ES-I3 (cell line): Measurements from ENCODE around the gene DAAM1.

Source experiments
- H3K36me3 ChIP-seq: 2 replicates; pipeline ENCODE4 v1.6.1; 2013; ENCODE audit warnings: mild to moderate bottlenecking, low read length, control low read depth, moderate library complexity; ENCODE audit not compliant: insufficient read depth
- H3K4me1 ChIP-seq: 2 replicates; pipeline ENCODE4 v1.6.1; 2013; ENCODE audit warnings: mild to moderate bottlenecking, control low read depth, low read length; ENCODE audit not compliant: insufficient read depth
- H3K9ac ChIP-seq: 2 replicates; pipeline ENCODE4 v1.6.1; 2013; ENCODE audit warnings: low read depth, mild to moderate bottlenecking, low read length, moderate library complexity
- H3K9me3 ChIP-seq: 2 replicates; pipeline ENCODE4 v1.6.1; 2013; ENCODE audit warnings: mild to moderate bottlenecking, low read length, moderate library complexity; ENCODE audit not compliant: control insufficient read depth, insufficient read depth

DAAM1 gene

DNA sequence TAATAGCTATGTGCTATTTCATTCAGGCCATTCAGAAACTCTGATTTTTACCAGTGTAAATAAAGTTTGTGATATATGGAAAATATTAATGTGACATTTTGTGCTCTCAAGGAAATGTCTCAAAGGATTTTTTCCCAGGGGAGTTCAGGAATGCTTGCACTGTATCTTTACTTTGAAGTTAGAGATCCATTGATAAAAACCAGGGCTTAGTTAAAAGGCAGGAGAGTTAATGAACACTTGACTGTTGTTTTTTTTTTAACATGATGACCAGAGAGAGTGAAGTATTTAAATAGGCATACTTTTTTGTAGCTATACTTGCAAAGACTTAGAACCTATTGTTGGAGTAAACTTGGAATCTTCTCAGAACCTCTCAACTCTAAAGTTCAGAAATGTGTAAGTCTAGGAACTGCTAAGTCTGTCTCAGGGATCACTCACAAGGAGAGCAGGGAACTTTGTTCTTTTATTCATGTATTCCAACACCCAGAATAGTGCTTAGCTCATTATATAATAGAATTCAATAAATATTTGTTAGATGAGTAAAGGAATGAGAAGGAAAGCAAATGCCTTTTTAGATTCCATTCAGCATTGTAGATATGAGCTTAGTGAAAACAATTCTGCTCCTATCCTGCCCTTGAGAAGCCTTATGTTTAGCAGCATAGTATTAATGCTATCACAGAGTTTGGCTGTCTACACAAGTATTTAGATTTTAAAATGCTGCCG lies 117.5 kb downstream of the DAAM1 start:
- no peak overlapping the region for H3K9ac ChIP-seq
- peaks cover 14% of the 10 kb centered on the region for H3K4me1 ChIP-seq
- no peaks in the 10 kb centered on the region for H3K36me3 ChIP-seq
- no peaks in the 10 kb centered on the region for H3K9me3 ChIP-seq

DNA sequence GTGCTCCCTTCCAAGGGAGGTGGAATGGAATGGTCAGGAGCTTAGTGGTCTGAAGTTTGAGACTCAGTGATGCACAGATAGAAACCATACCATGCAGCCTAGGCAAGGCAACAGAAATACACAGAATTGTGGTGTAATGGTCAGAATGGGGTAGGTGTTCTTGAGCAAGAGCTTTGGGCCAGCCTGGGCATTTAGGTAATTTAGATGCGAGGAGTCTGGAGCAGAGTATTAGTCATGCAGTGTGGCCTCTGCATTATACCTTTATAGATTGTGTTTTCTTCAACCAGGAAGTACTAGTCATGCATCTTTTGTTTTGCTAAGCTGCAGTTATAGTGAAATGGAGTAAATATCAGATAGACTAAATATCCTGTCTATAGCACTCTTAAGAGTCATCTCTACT lies 118.3 kb downstream of the DAAM1 start:
- Histone ChIP-seq H3K36me3 (no peaks in the 10 kb centered on the region), H3K9me3 (no peaks in the 10 kb centered on the region), H3K4me1 (peaks cover 14% of the 10 kb centered on the region), H3K9ac (no peak overlapping the region)

DNA sequence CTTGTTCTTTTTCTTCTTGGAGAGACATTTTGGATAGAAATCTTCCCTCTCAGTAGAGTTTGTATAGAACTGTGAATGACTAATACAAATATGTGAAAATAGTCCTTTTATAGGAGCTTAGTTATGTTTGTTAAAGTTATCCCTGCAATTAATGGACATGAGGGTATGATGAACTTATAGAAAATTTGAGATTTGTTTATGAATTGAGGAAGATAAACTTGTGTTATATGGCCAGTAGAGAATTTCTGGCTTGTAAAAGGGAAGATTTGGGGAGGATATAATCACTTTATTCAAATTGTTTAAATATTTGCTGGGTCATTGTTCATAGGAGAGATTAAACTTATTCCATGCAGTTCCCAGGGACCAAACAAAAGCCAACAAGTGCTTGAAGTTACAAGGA lies 119.6 kb downstream of the DAAM1 start:
- Histone ChIP-seq H3K4me1 (peaks cover 14% of the 10 kb centered on the region), H3K36me3 (no peaks in the 10 kb centered on the region), H3K9me3 (no peaks in the 10 kb centered on the region), H3K9ac (no peak overlapping the region)

DNA sequence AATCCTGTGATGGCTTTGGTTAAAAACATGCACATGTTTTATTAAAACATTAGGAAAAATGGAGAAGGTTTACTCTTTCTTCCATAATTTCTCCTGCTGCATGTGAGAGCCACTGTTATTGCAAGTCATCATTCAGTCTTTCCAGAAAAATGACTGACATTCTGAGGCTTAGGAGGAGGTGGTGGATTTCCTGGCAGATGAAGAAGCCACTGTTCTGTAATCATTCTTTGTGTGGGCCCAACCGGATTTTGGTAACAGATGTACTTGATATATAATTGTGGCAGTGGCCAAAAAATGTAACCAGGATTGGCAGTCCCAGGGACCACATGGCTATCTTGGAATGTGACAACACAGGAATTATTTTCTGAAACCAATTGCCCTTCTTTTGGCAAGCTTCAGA lies 120.2 kb downstream of the DAAM1 start:
- Histone ChIP-seq H3K9me3 (no peaks in the 10 kb centered on the region), H3K9ac (no peak overlapping the region), H3K4me1 (peaks cover 14% of the 10 kb centered on the region), H3K36me3 (no peaks in the 10 kb centered on the region)

DNA sequence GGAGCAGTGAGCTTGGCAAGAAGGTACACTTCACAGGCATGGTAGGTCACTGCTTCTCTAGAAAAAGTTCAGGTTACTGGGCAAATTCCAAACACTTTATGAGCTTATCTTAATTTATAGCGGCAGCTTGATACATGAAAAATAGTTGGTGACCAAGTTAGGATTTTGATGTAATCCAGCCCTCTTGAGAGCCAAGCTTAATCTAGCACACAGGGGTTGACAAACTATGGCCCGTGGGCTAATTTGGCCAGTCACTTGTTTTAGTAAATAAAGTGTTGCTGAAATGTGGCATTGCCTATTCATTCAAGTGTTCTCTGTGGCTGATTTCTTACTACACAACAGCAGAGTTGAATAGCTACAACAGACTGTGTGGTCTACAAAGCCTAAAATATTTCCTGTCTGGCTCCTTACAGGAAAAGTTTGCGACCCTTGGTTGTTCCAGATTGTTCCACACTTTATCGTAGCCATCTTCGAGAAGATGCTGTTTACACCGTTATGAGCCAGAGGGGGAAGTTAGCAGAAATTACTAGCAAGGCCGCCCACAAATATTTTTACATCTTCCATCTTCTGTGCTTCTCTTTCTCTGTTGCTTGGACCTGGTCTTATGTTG lies 120.9 kb downstream of the DAAM1 start:
- Histone ChIP-seq H3K4me1 (peaks cover 14% of the 10 kb centered on the region), H3K9me3 (no peaks in the 10 kb centered on the region), H3K9ac (no peak overlapping the region), H3K36me3 (no peaks in the 10 kb centered on the region)

DNA sequence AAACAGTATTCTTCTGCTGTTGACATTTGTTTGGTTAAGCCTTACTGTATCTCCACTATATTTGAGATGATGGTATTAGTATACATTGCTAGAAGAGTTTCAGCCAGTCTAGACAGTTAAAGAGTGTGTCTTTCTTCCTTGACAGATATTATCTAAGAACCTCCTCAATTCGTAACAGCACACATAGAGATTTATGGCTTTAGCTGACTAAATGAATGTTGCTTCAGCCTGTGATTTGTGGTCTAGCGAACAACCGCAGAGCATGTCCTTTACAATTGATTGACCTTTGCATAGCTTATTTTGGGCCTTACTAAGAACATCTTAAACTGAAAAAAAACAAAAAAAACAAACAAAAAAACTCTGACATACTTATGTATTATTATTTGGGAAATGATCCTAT lies 122.2 kb downstream of the DAAM1 start:
- Histone ChIP-seq H3K4me1 (peaks cover 14% of the 10 kb centered on the region), H3K36me3 (no peaks in the 10 kb centered on the region), H3K9me3 (no peaks in the 10 kb centered on the region), H3K9ac (no peak overlapping the region)

DNA sequence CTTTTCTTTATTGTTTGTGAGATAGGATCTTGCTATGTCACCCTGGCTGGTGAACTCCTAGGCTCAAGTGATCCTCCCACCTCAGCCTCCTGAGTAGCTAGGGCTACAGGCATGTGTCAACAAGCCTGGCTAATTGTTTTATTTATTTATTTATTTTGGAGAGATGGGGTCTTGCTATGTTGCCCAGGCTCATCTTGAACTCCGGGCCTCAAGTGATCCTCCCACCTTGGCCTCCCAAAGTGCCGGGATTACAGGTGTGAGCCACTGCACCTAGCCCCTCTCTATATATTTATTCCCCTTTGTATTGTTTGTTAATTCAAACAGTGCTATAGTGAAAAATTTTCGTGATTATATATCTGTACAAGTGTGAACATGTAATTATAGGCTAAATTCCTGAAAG lies 123.3 kb downstream of the DAAM1 start:
- Histone ChIP-seq H3K9me3 (no peaks in the 10 kb centered on the region), H3K9ac (no peak overlapping the region), H3K4me1 (peaks cover 5% of the 10 kb centered on the region), H3K36me3 (no peaks in the 10 kb centered on the region)

DNA sequence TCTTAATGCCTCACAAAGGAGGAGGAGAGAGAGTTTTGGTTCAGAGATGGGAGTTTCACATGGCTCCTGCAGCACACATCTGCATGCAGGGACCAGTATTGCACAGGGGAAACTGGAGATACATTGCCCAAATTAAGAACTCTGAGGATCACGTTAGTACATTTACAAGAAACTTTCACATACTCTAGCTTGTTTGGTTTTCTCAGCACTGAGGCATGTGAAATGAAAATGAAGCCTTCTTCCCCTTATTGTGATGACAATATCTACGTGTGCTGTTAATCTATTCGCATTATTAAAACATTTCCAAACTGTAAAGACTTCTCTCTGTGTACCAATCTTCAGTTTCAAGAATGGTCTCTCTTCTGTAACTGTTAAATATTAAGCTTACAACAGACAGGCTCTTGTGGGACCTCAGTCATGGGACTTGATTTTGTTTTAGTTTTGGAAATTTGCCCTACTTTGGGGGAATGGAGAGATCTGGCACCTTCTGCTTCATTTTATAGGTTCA lies 124.7 kb downstream of the DAAM1 start:
- Histone ChIP-seq H3K36me3 (no peaks in the 10 kb centered on the region), H3K4me1 (no peaks in the 10 kb centered on the region), H3K9me3 (no peaks in the 10 kb centered on the region), H3K9ac (no peak overlapping the region)

DNA sequence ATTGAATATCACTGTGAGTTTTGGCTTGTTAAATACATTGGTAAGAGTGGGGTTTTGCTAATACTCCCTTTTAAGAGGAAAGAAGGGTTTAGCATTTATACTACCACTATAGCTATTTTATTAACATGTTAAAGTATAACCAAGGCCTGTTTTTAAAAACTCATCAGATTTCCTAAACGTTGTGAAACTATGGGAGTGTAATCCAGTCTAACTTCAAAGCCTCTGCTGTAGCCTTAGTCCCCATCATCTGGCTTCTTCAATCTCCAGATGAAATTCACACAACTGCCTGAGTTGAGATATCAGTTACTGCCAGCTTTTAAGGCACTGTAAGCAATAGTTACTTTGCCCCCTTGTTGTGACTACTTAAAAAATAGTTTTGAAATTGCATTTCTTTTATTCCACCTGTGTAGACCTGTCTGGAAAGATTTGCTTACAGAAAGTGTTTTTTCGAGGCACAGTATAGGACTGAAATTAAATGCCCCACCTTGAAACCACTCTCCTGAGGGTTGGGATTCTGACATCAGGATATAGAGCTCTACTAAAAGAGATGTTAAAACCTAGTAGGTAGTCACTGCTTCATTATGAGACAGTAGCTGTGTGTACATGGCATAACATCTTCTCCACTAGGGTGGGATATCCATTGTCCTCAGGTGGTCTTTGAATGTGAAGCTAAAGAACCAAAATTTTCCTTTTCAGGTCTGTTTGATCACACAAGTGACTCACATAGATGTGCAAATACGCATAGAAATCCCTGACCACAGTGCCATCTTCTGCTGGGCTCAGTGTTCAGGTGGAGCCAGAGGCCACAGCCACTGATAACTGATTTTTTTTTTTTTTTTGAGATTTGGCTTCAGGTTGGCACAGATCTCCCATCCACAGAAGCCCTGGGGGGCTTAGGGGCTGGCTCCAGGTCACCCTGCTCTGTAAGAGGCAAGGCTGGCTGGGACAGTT lies 125.5 kb downstream of the DAAM1 start:
- H3K4me1 ChIP-seq, result no peaks in the 10 kb centered on the region
- no peaks in the 10 kb centered on the region for H3K36me3 ChIP-seq
- H3K9ac ChIP-seq, result no peak overlapping the region

DNA sequence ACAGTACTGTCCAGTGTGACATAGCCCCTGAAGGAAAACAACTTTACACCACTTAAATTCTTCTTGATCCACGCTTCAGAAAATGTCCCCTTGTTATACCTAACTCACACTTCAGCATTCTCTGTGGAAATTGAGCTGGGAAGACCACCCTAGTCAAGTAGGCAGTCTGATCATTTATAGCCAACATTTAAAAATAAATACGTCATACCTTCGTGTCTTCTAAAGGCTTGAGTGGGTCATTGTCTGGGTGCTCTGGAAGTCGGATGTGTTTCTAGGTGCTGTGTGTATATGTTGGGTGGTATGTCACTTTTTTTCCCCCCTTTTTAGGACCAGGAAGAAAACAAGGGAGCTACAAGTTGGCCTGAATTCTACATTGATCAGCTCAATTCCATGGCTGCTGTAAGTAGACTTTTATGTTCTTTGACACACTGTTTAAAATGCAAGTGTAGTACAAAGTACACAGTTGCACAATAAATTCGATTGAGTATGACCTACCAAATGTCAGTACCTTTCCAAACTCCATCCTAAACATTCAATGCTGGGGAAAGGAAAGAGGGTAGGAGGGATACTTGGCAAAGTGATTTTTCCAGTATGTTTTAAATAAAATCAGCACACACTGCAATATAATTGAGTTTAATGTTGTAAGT lies 126.6 kb downstream of the DAAM1 start:
- Histone ChIP-seq H3K4me1 (no peaks in the 10 kb centered on the region), H3K36me3 (no peaks in the 10 kb centered on the region), H3K9ac (no peak overlapping the region), H3K9me3 (no peaks in the 10 kb centered on the region)

More for the DNA sequence above, 125.5 kb downstream of the DAAM1 start:
- no peaks in the 10 kb centered on the region for H3K9me3 ChIP-seq

DNA sequence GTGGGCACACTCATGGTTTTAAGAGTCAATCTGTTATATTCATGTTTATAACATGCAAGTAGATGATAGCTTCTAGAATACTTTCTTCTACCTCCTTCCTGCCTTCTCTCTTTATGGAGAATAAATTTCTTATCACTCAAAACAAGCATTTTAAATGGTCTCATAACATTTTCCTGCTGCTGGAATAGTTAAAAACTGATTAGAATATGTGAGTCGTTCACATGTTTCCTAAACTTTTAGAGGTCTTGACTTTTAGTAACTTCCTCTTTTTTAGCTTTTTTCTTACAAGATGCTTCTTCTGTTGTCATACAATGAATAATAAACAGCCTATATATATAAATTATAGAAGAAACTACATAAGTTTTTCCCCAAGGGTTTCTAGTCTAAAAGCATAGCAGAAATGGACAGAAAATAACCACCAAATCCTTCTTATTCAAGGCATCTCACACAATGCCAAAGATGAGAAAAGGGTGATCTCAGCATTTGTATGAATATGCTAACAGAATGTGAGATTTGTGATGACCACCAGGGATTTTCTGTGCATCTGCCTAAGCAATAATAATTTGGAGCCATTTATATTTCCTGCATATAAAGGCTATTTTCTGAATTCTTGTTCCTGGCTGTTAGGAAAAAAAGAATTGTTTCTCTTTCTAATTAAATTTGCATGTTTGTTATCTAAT lies 127.8 kb downstream of the DAAM1 start:
- Histone ChIP-seq H3K9me3 (no peaks in the 10 kb centered on the region), H3K36me3 (no peaks in the 10 kb centered on the region), H3K4me1 (no peaks in the 10 kb centered on the region), H3K9ac (no peak overlapping the region)

DNA sequence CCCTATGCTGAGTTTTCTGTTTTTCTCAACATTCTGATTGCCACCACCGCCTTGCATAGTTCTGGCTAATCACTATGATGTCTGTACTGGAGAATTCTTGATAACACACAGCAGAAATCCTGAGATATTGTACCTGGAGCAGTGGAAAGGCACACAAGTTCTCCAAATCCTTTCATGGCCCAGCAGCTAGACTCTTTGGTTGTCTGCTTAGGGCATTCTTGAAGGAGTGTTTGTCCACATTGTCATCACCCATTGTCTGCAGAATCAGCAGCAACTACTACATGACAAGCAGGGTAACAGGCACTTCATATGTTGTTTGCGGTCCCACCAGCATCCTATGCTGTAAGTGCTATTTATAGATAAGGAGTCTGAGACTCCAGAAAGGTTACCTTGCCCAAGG lies 128.9 kb downstream of the DAAM1 start:
- no peaks in the 10 kb centered on the region for H3K36me3 ChIP-seq
- H3K9ac ChIP-seq, result no peak overlapping the region
- H3K9me3 ChIP-seq, result no peaks in the 10 kb centered on the region
- no peaks in the 10 kb centered on the region for H3K4me1 ChIP-seq

DNA sequence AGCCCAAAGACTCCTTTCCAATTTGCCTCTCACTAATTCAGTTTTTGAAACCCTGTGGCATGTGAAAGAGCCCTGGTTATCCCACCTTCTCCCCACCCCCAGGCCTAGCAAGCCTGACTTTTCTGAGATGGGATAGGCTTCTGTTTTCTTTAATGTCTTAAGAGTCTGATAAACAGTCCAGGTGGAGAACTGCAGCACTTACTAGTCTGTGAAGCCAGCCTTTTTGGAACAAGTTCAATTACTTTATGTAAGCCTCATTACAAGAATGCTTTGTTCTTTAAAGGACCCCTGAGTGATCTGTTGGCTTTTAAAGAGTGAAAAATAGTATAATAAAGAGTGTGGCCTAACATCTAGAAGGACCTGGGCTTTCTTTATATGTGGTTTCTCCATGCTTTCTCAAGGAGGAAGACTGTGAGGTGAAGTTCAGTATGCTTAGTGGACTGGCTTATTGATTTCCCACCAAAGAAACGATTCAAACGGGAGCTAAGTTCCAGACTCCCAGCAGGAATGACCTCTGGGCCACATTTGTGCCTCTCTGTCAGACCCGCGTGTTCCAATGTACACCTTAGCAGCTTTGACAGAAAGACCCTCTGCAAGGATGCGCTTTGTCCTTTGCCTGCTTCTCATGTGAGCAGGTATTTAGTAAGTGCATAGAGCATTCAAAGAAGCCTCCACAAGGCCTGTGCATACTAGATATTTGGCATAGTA lies 129.5 kb downstream of the DAAM1 start:
- H3K9ac ChIP-seq, result no peak overlapping the region
- H3K4me1 ChIP-seq, result no peaks in the 10 kb centered on the region

More for the DNA sequence above, 129.5 kb downstream of the DAAM1 start:
- H3K9me3 ChIP-seq, result no peaks in the 10 kb centered on the region
- H3K36me3 ChIP-seq, result no peaks in the 10 kb centered on the region
